Measurements from ENCODE around the gene UBE2D2. TPM values are rescaled to one million over a fixed set of nuclear protein-coding genes. Genes with fewer than 3 reads are reported as not detected.

Gene UBE2D2
- total and polyA plus RNA-seq, 2 of the 13 experiments (the other 11 are each of a cell fraction or from before 2014, with no cell fraction given), result 79.1 to 109 TPM

- TF ChIP-seq MLXIP (CRISPR knock-in tag; IDR thresholded peaks at IDR 0.05; ENCODE audit: borderline replicate concordance), result no peak
- TF ChIP-seq ZNF891 (CRISPR knock-in tag; IDR thresholded peaks at IDR 0.05), result no peak
- no peak for TF ChIP-seq ZNF337 (CRISPR knock-in tag; IDR thresholded peaks at IDR 0.05; ENCODE audit: borderline replicate concordance, low read depth)
- no peak for TF ChIP-seq ATF7 (IDR thresholded peaks at IDR 0.05)
- no peak for TF ChIP-seq ATF7 (CRISPR knock-in tag; IDR thresholded peaks at IDR 0.05)
- TF ChIP-seq ZBTB21 (CRISPR knock-in tag; IDR thresholded peaks at IDR 0.05), result 0 out of 2 replicates have a peak, but pooled peaks have one; percentile 12
- TF ChIP-seq AGO2 (optimal IDR thresholded peaks at IDR 0.05; ENCODE audit: low read depth, low read length), result no peak
- peak; percentile 80 for TF ChIP-seq BCL3 (CRISPR knock-in tag; IDR thresholded peaks at IDR 0.05)
- TF ChIP-seq, protein P1, sequence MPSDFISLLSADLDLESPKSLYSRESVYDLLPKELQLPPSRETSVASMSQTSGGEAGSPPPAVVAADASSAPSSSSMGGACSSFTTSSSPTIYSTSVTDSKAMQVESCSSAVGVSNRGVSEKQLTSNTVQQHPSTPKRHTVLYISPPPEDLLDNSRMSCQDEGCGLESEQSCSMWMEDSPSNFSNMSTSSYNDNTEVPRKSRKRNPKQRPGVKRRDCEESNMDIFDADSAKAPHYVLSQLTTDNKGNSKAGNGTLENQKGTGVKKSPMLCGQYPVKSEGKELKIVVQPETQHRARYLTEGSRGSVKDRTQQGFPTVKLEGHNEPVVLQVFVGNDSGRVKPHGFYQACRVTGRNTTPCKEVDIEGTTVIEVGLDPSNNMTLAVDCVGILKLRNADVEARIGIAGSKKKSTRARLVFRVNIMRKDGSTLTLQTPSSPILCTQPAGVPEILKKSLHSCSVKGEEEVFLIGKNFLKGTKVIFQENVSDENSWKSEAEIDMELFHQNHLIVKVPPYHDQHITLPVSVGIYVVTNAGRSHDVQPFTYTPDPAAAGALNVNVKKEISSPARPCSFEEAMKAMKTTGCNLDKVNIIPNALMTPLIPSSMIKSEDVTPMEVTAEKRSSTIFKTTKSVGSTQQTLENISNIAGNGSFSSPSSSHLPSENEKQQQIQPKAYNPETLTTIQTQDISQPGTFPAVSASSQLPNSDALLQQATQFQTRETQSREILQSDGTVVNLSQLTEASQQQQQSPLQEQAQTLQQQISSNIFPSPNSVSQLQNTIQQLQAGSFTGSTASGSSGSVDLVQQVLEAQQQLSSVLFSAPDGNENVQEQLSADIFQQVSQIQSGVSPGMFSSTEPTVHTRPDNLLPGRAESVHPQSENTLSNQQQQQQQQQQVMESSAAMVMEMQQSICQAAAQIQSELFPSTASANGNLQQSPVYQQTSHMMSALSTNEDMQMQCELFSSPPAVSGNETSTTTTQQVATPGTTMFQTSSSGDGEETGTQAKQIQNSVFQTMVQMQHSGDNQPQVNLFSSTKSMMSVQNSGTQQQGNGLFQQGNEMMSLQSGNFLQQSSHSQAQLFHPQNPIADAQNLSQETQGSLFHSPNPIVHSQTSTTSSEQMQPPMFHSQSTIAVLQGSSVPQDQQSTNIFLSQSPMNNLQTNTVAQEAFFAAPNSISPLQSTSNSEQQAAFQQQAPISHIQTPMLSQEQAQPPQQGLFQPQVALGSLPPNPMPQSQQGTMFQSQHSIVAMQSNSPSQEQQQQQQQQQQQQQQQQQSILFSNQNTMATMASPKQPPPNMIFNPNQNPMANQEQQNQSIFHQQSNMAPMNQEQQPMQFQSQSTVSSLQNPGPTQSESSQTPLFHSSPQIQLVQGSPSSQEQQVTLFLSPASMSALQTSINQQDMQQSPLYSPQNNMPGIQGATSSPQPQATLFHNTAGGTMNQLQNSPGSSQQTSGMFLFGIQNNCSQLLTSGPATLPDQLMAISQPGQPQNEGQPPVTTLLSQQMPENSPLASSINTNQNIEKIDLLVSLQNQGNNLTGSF (CRISPR knock-in tag; IDR thresholded peaks at IDR 0.05), result peak; percentile 37; the same call in 1 of the 2 replicates
- TF ChIP-seq, protein P2, sequence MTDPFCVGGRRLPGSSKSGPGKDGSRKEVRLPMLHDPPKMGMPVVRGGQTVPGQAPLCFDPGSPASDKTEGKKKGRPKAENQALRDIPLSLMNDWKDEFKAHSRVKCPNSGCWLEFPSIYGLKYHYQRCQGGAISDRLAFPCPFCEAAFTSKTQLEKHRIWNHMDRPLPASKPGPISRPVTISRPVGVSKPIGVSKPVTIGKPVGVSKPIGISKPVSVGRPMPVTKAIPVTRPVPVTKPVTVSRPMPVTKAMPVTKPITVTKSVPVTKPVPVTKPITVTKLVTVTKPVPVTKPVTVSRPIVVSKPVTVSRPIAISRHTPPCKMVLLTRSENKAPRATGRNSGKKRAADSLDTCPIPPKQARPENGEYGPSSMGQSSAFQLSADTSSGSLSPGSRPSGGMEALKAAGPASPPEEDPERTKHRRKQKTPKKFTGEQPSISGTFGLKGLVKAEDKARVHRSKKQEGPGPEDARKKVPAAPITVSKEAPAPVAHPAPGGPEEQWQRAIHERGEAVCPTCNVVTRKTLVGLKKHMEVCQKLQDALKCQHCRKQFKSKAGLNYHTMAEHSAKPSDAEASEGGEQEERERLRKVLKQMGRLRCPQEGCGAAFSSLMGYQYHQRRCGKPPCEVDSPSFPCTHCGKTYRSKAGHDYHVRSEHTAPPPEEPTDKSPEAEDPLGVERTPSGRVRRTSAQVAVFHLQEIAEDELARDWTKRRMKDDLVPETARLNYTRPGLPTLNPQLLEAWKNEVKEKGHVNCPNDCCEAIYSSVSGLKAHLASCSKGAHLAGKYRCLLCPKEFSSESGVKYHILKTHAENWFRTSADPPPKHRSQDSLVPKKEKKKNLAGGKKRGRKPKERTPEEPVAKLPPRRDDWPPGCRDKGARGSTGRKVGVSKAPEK (CRISPR knock-in tag; IDR thresholded peaks at IDR 0.05; ENCODE audit: borderline replicate concordance), result no peak
- peak; percentile 41; the same call in 1 of the 2 replicates for TF ChIP-seq SP5 (CRISPR knock-in tag; IDR thresholded peaks at IDR 0.05; ENCODE audit: borderline replicate concordance, low read depth)
Measured at GRCh38 chr5:139560752-139561654, at the start of gene UBE2D2 (continued).
